GM23338 (cell line): ENCODE measurements around the gene ANTXR1. TPM values are rescaled to one million over a fixed set of nuclear protein-coding genes. Genes with fewer than 3 reads are reported as not detected.

Experiments
- ATAC-seq: fragments of 200-7000 bp; cut with Tn5 transposase; 3 replicates; pipeline ENCODE4 v1.9.1; 2020
- DNase-seq: peaks from one replicate; pipeline ENCODE4 v3.0.0-alpha.2; 2015; ENCODE audit warnings: low spot score
- H2AFZ ChIP-seq: fragments of 200-600 bp; sonication (generic); 2 replicates; pipeline ENCODE4 v1.8.0; 2016; ENCODE audit warnings: antibody characterized with exemption, mild to moderate bottlenecking, moderate library complexity
- H3F3A ChIP-seq: fragments of 200-600 bp; sonication (generic); replicated peaks from 2 replicates; pipeline ENCODE4 v1.8.0; 2017; ENCODE audit warnings: antibody characterized with exemption, mixed run types, low read depth
- H3K27ac ChIP-seq: fragments of 200-600 bp; sonication (generic); 2 replicates; pipeline ENCODE4 v1.6.1; 2016; ENCODE audit warnings: low read depth
- H3K27me3 ChIP-seq: fragments of 200-600 bp; sonication (generic); 2 replicates; pipeline ENCODE4 v1.8.0; 2016; ENCODE audit warnings: mild to moderate bottlenecking, mixed run types, moderate library complexity; ENCODE audit not compliant: insufficient read depth
- H3K36me3 ChIP-seq: fragments of 200-600 bp; sonication (generic); 2 replicates; pipeline ENCODE4 v1.8.0; 2016; ENCODE audit warnings: mild to moderate bottlenecking; ENCODE audit not compliant: insufficient read depth
- H3K4me1 ChIP-seq: fragments of 200-600 bp; sonication (generic); 2 replicates; pipeline ENCODE4 v1.8.0; 2016; ENCODE audit warnings: mild to moderate bottlenecking, moderate library complexity; ENCODE audit not compliant: insufficient read depth
- H3K4me2 ChIP-seq: fragments of 200-600 bp; sonication (generic); 2 replicates; pipeline ENCODE4 v1.7.1; 2017; ENCODE audit warnings: mixed run types
- H3K4me3 ChIP-seq: fragments of 200-600 bp; sonication (generic); 2 replicates; pipeline ENCODE4 v1.6.1; 2016; ENCODE audit warnings: mixed run types
- H3K79me2 ChIP-seq: fragments of 200-600 bp; sonication (generic); replicated peaks from 2 replicates; pipeline ENCODE4 v1.8.0; 2017; ENCODE audit warnings: mild to moderate bottlenecking; ENCODE audit not compliant: insufficient read depth
- H3K9me2 ChIP-seq: fragments of 200-600 bp; sonication (generic); 2 replicates; pipeline ENCODE4 v1.8.0; 2017; ENCODE audit not compliant: insufficient read depth
- H4K20me1 ChIP-seq: fragments of 200-600 bp; sonication (generic); replicated peaks from 2 replicates; pipeline ENCODE4 v1.8.0; 2017; ENCODE audit warnings: mild to moderate bottlenecking; ENCODE audit not compliant: insufficient read depth
- H3K27ac Mint-ChIP-seq: 2 replicates; pipeline ENCODE4 v1.8.0; 2020; ENCODE audit warnings: inconsistent platforms, mild to moderate bottlenecking, moderate library complexity, mixed read lengths
- H3K27me3 Mint-ChIP-seq: 3 replicates; pipeline ENCODE4 v1.8.0; 2022; ENCODE audit warnings: low read depth, mild to moderate bottlenecking, moderate library complexity, mixed read lengths, inconsistent platforms; ENCODE audit not compliant: insufficient read depth, poor library complexity
- H3K36me3 Mint-ChIP-seq: 3 replicates; pipeline ENCODE4 v1.8.0; 2021; ENCODE audit warnings: low read depth, mild to moderate bottlenecking, inconsistent platforms, moderate library complexity, mixed read lengths
- H3K4me1 Mint-ChIP-seq: 3 replicates; pipeline ENCODE4 v1.8.0; 2020; ENCODE audit warnings: mild to moderate bottlenecking, inconsistent platforms, mixed read lengths
- H3K4me3 Mint-ChIP-seq: 3 replicates; pipeline ENCODE4 v1.8.0; 2021; ENCODE audit warnings: moderate library complexity, mild to moderate bottlenecking, inconsistent platforms, mixed read lengths
- H3K9me3 Mint-ChIP-seq: 3 replicates; pipeline ENCODE4 v1.8.0; 2020; ENCODE audit warnings: moderate library complexity, mild to moderate bottlenecking, inconsistent platforms, mixed read lengths
- CREB1 ChIP-seq: fragments of 250-450 bp; sonication (Bioruptor Pico); IDR thresholded peaks from 2 replicates; pipeline ENCODE4 v1.5.0; 2020; ENCODE audit warnings: low read depth, mild to moderate bottlenecking, moderate library complexity
- EZH2 ChIP-seq: fragments of 200-600 bp; sonication (generic); IDR thresholded peaks from one replicate; pipeline ENCODE4 v1.8.0; 2017; ENCODE audit warnings: antibody characterized with exemption, mild to moderate bottlenecking, low read depth; ENCODE audit not compliant: unreplicated experiment
- EZH2phosphoT487 ChIP-seq: fragments of 200-600 bp; sonication (generic); IDR thresholded peaks from one replicate; pipeline ENCODE4 v1.8.1; 2018; ENCODE audit warnings: antibody characterized with exemption; ENCODE audit not compliant: unreplicated experiment
- JUNB ChIP-seq: IDR thresholded peaks from one replicate; pipeline ENCODE4 v1.6.1; 2016; ENCODE audit warnings: antibody characterized with exemption; ENCODE audit not compliant: unreplicated experiment
- NANOG ChIP-seq: IDR thresholded peaks from 2 replicates; pipeline ENCODE4 v1.6.1; 2016; ENCODE audit warnings: antibody characterized with exemption, borderline replicate concordance
- POLR2AphosphoS5 ChIP-seq: IDR thresholded peaks from 2 replicates; pipeline ENCODE4 v1.6.1; 2016; ENCODE audit warnings: antibody characterized with exemption, low read depth
- STAT1 ChIP-seq: IDR thresholded peaks from one replicate; pipeline ENCODE4 v1.6.1; 2016; ENCODE audit warnings: antibody characterized with exemption; ENCODE audit not compliant: unreplicated experiment
- ZNF114 ChIP-seq: fragments of 250-450 bp; sonication (Bioruptor Pico); IDR thresholded peaks from 2 replicates; pipeline ENCODE4 v1.5.0; 2020; ENCODE audit warnings: mild to moderate bottlenecking, moderate library complexity
- ZNF331 ChIP-seq: fragments of 250-450 bp; sonication (Bioruptor Pico); IDR thresholded peaks from 2 replicates; pipeline ENCODE4 v1.5.0; 2020; ENCODE audit warnings: low read depth, mild to moderate bottlenecking, moderate library complexity
- polyA plus RNA-seq: library from polyadenylated mRNA; unstranded; fragments of >200 nt; fragmentation: Nextera tagmentation; extraction: Ambion mirVana; gene quantifications from 2 replicates; pipeline ENCODE4 v1.2.1, GENCODE V29; 2016
- total RNA-seq: library from RNA; depleted of rRNA; stranded (reverse); fragments of >200 nt; shearing (Covaris generic); gene quantifications from 2 replicates; pipeline ENCODE4 v1.2.3, GENCODE V29; 2014
- TF ChIP-seq, protein P1 (sequence below): IDR thresholded peaks from one replicate; pipeline ENCODE4 v1.6.1; 2018; ENCODE audit warnings: antibody characterized with exemption; ENCODE audit not compliant: unreplicated experiment
- TF ChIP-seq, protein P2 (sequence below): IDR thresholded peaks from 2 replicates; pipeline ENCODE4 v1.6.1; 2016; ENCODE audit warnings: antibody characterized with exemption

Gene ANTXR1
- total and polyA plus RNA-seq, 2 experiments from 2014 or later, result 16.1 to 23.1 TPM

DNA sequence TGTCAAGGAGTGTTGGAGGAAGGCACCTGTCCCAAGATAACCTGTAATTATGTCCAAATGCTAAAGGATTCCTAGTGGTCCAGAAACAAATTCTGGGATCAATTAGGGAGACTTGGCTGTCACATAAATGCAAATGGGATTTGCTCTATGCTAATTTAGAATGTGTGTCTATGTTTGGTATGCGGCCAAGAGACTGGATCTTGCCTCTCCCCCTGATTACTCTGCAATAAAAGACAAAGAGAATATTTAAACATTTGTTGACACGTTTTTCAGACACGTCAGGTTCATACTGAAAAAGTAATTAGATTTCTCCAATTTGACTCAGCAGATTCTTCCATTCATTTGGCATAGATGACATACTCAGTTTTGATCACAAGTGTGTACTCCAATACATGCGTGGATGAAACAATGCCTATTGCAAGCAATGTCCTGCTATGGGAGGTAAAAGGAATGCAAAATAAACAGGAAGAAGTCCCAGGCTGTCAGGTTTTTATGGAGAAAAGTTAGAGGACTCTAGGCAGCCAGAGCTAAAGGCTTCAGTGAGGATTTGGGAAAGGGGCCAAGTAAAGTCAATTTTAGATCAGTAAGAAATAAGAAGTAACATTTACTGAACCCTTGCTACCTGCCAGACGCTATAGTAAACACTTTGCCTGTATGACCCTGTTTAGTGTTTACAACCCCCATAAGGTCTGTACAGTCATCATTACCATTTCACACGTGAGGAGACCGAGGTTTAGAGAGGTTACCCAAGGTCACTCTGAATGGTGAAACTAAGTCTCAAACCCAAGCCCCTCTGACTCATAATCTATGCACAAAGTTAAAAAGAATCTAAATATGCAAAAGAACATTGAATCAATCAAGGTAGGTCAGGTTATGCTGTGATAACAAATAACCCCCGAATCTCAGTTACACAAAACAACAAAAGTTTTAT lies 7.8 kb downstream of the ANTXR1 start:
- Mint-ChIP-seq H3K36me3 (no peaks in the 10 kb centered on the region), H3K4me3 (no peak overlapping the region), H3K9me3 (no peaks in the 10 kb centered on the region), H3K4me1 (peaks cover 34% of the 10 kb centered on the region), H3K27me3 (no peaks in the 10 kb centered on the region), H3K27ac (peak overlapping the region; percentile 17)
- H3K4me3 ChIP-seq, result no peak overlapping the region
- DNase-seq (no peak), ATAC-seq (no peak)
- peaks cover 9% of the 10 kb centered on the region for H4K20me1 ChIP-seq
- H3K4me2 ChIP-seq, result no peak overlapping the region
- no peaks in the 10 kb centered on the region for H3K27me3 ChIP-seq
- no peak overlapping the region for H3K27ac ChIP-seq
- TF ChIP-seq CREB1 (CRISPR knock-in tag), result no peak
- no peak for TF ChIP-seq POLR2AphosphoS5
- TF ChIP-seq EZH2, result no peak
- TF ChIP-seq, protein P1, sequence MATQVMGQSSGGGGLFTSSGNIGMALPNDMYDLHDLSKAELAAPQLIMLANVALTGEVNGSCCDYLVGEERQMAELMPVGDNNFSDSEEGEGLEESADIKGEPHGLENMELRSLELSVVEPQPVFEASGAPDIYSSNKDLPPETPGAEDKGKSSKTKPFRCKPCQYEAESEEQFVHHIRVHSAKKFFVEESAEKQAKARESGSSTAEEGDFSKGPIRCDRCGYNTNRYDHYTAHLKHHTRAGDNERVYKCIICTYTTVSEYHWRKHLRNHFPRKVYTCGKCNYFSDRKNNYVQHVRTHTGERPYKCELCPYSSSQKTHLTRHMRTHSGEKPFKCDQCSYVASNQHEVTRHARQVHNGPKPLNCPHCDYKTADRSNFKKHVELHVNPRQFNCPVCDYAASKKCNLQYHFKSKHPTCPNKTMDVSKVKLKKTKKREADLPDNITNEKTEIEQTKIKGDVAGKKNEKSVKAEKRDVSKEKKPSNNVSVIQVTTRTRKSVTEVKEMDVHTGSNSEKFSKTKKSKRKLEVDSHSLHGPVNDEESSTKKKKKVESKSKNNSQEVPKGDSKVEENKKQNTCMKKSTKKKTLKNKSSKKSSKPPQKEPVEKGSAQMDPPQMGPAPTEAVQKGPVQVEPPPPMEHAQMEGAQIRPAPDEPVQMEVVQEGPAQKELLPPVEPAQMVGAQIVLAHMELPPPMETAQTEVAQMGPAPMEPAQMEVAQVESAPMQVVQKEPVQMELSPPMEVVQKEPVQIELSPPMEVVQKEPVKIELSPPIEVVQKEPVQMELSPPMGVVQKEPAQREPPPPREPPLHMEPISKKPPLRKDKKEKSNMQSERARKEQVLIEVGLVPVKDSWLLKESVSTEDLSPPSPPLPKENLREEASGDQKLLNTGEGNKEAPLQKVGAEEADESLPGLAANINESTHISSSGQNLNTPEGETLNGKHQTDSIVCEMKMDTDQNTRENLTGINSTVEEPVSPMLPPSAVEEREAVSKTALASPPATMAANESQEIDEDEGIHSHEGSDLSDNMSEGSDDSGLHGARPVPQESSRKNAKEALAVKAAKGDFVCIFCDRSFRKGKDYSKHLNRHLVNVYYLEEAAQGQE, result no peak
- TF ChIP-seq ZNF114 (CRISPR knock-in tag), result no peak
- TF ChIP-seq EZH2phosphoT487, result no peak
- TF ChIP-seq STAT1, result no peak
- TF ChIP-seq, protein P2, sequence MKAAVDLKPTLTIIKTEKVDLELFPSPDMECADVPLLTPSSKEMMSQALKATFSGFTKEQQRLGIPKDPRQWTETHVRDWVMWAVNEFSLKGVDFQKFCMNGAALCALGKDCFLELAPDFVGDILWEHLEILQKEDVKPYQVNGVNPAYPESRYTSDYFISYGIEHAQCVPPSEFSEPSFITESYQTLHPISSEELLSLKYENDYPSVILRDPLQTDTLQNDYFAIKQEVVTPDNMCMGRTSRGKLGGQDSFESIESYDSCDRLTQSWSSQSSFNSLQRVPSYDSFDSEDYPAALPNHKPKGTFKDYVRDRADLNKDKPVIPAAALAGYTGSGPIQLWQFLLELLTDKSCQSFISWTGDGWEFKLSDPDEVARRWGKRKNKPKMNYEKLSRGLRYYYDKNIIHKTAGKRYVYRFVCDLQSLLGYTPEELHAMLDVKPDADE, result no peak
- no peak for TF ChIP-seq ZNF331 (CRISPR knock-in tag)
- no peak for TF ChIP-seq JUNB
- no peak for TF ChIP-seq NANOG
- no peaks in the 10 kb centered on the region for H3K36me3 ChIP-seq
- H3K79me2 ChIP-seq, result peaks cover 83% of the 10 kb centered on the region
- peaks cover 16% of the 10 kb centered on the region; the same call in 1 of the 2 replicates for H3K4me1 ChIP-seq
- H2AFZ ChIP-seq, result no peak overlapping the region
- no peaks in the 10 kb centered on the region for H3F3A ChIP-seq
- H3K9me2 ChIP-seq, result peaks cover 6% of the 10 kb centered on the region; the same call in 1 of the 2 replicates
